H9 (cell line): ENCODE data around the gene ANKRD28. TPM values are rescaled to one million over a fixed set of nuclear protein-coding genes. Genes with fewer than 3 reads are reported as not detected.

Source experiments
- DNase-seq: peaks from one replicate; pipeline ENCODE4 v3.0.0-alpha.2; 2017
- H2AFZ ChIP-seq: one replicate; pipeline ENCODE4 v1.6.1; 2013; ENCODE audit warnings: mild to moderate bottlenecking, low read length, control low read depth, moderate library complexity
- H2AK5ac ChIP-seq: 2 replicates; pipeline ENCODE4 v1.6.1; 2013; ENCODE audit warnings: low read length, control low read depth, mixed read lengths; ENCODE audit not compliant: insufficient read length
- H2BK120ac ChIP-seq: one replicate; pipeline ENCODE4 v1.6.1; 2013; ENCODE audit warnings: low read depth, mild to moderate bottlenecking, low read length, control low read depth, inconsistent platforms; ENCODE audit not compliant: poor library complexity, severe bottlenecking
- H2BK12ac ChIP-seq: 2 replicates; pipeline ENCODE4 v1.6.1; 2013; ENCODE audit warnings: low read length, control low read depth, mixed read lengths, low read depth; ENCODE audit not compliant: insufficient read length
- H2BK15ac ChIP-seq: 2 replicates; pipeline ENCODE4 v1.6.1; 2013; ENCODE audit warnings: low read depth, low read length, control low read depth
- H2BK20ac ChIP-seq: one replicate; pipeline ENCODE4 v1.6.1; 2013; ENCODE audit warnings: low read depth, mild to moderate bottlenecking, low read length, control low read depth, inconsistent platforms; ENCODE audit not compliant: poor library complexity, severe bottlenecking
- H2BK5ac ChIP-seq: 2 replicates; pipeline ENCODE4 v1.6.1; 2013; ENCODE audit warnings: low read length, control low read depth, mixed read lengths; ENCODE audit not compliant: insufficient read length
- H3K14ac ChIP-seq: 2 replicates; pipeline ENCODE4 v1.6.1; 2013; ENCODE audit warnings: low read length, control low read depth; ENCODE audit not compliant: insufficient read depth
- H3K18ac ChIP-seq: 2 replicates; pipeline ENCODE4 v1.6.1; 2013; ENCODE audit warnings: low read depth, mild to moderate bottlenecking, mixed read lengths, low read length, control low read depth; ENCODE audit not compliant: insufficient read length
- H3K23ac ChIP-seq: 2 replicates; pipeline ENCODE4 v1.6.1; 2013; ENCODE audit warnings: low read length, control low read depth, mixed read lengths, low read depth; ENCODE audit not compliant: insufficient read length
- H3K23me2 ChIP-seq: 2 replicates; pipeline ENCODE4 v1.6.1; 2013; ENCODE audit warnings: low read depth, mild to moderate bottlenecking, mixed read lengths, low read length, control low read depth; ENCODE audit not compliant: insufficient read length, poor library complexity, severe bottlenecking
- H3K27ac ChIP-seq: 2 replicates; pipeline ENCODE4 v1.5.1; 2013; ENCODE audit warnings: low read length, control low read depth, mixed read lengths, low read depth; ENCODE audit not compliant: insufficient read length
- H3K27me3 ChIP-seq: 2 replicates; pipeline ENCODE4 v1.6.1; 2013; ENCODE audit warnings: low read length, control low read depth, inconsistent platforms; ENCODE audit not compliant: insufficient read depth
- H3K4ac ChIP-seq: 2 replicates; pipeline ENCODE4 v1.6.1; 2013; ENCODE audit warnings: low read depth, mild to moderate bottlenecking, control low read depth, inconsistent platforms, low read length, moderate library complexity
- H3K4me1 ChIP-seq: 2 replicates; pipeline ENCODE4 v1.6.1; 2013; ENCODE audit warnings: low read length, control low read depth, inconsistent platforms; ENCODE audit not compliant: insufficient read depth
- H3K4me2 ChIP-seq: 2 replicates; pipeline ENCODE4 v1.6.1; 2013; ENCODE audit warnings: low read length, control low read depth, mixed read lengths; ENCODE audit not compliant: insufficient read length, insufficient read depth
- H3K56ac ChIP-seq: 2 replicates; pipeline ENCODE4 v1.6.1; 2013; ENCODE audit warnings: low read depth, mild to moderate bottlenecking, mixed read lengths, low read length, control low read depth; ENCODE audit not compliant: insufficient read length
- H3K79me1 ChIP-seq: 2 replicates; pipeline ENCODE4 v1.6.1; 2013; ENCODE audit warnings: low read depth, mild to moderate bottlenecking, moderate library complexity, low read length, control low read depth, inconsistent platforms; ENCODE audit not compliant: insufficient read depth, poor library complexity, severe bottlenecking
- H3K79me2 ChIP-seq: 2 replicates; pipeline ENCODE4 v1.6.1; 2013; ENCODE audit warnings: low read length, control low read depth, inconsistent platforms; ENCODE audit not compliant: insufficient read depth
- H3K9ac ChIP-seq: 2 replicates; pipeline ENCODE4 v1.6.1; 2013; ENCODE audit warnings: low read length, control low read depth, mixed read lengths; ENCODE audit not compliant: insufficient read length; ENCODE audit errors: extremely low read depth
- H3K9me3 ChIP-seq: one replicate; pipeline ENCODE4 v1.6.1; 2013; ENCODE audit warnings: low read depth, low read length, inconsistent platforms; ENCODE audit not compliant: control insufficient read depth
- H3T11ph ChIP-seq: one replicate; pipeline ENCODE4 v1.6.1; 2013; ENCODE audit warnings: mild to moderate bottlenecking, low read length, control low read depth, inconsistent platforms
- H4K20me1 ChIP-seq: one replicate; pipeline ENCODE4 v1.6.1; 2013; ENCODE audit not compliant: control insufficient read depth, insufficient read length, insufficient read depth
- H4K5ac ChIP-seq: 2 replicates; pipeline ENCODE4 v1.6.1; 2013; ENCODE audit warnings: low read depth, mild to moderate bottlenecking, mixed read lengths, low read length, control low read depth; ENCODE audit not compliant: insufficient read length
- H4K8ac ChIP-seq: replicated peaks from 2 replicates; pipeline ENCODE4 v1.6.1; 2013; ENCODE audit warnings: low read length, control low read depth, mixed read lengths, low read depth; ENCODE audit not compliant: insufficient read length
- H4K91ac ChIP-seq: 2 replicates; pipeline ENCODE4 v1.6.1; 2013; ENCODE audit warnings: low read depth, mild to moderate bottlenecking, moderate library complexity, mixed read lengths, low read length, control low read depth; ENCODE audit not compliant: insufficient read length
- H3K27ac Mint-ChIP-seq, 3 experiments: 2 replicates in 2 of 3; 3 replicates in 1 of 3; pipeline ENCODE4 v1.8.0; 2020 to 2021; ENCODE audit warnings: mixed read lengths in 3 of 3, mild to moderate bottlenecking in 1 of 3, moderate library complexity in 1 of 3
- H3K27me3 Mint-ChIP-seq: 2 replicates; pipeline ENCODE4 v1.8.0; 2021; ENCODE audit warnings: low read depth, mild to moderate bottlenecking, moderate library complexity, mixed read lengths
- H3K36me3 Mint-ChIP-seq, 3 experiments: 2 replicates in 2 of 3; 3 replicates in 1 of 3; pipeline ENCODE4 v1.8.0; 2020 to 2021; ENCODE audit warnings: low read depth in 3 of 3, mixed read lengths in 3 of 3; ENCODE audit not compliant: insufficient read depth in 1 of 3
- H3K4me1 Mint-ChIP-seq, 2 experiments: 2 replicates each; pipeline ENCODE4 v1.8.0; 2020; ENCODE audit warnings: mixed read lengths in 2 of 2
- H3K4me3 Mint-ChIP-seq, 2 experiments: 2 replicates in 1 of 2; 3 replicates in 1 of 2; pipeline ENCODE4 v1.8.0; 2020 to 2021; ENCODE audit warnings: mild to moderate bottlenecking in 2 of 2, mixed read lengths in 2 of 2, moderate library complexity in 1 of 2
- H3K9me3 Mint-ChIP-seq, 2 experiments: 2 replicates in 1 of 2; 3 replicates in 1 of 2; pipeline ENCODE4 v1.8.0; 2020; ENCODE audit warnings: mild to moderate bottlenecking in 2 of 2, mixed read lengths in 2 of 2, moderate library complexity in 1 of 2
- CTCF ChIP-seq: fragments of 200-600 bp; sonication (generic); conservative IDR thresholded peaks from 3 replicates; pipeline ENCODE4 v1.8.0; 2021; ENCODE audit warnings: antibody characterized with exemption, mild to moderate bottlenecking
- WGBS: extraction: QIAGEN DNeasy Blood & Tissue Kit; methylation state at CpG from one replicate; pipeline ENCODE4 v1.1.7; 2013; ENCODE audit warnings: missing lambda C conversion rate, low lambda C conversion rate, mixed read lengths; ENCODE audit not compliant: insufficient read length; ENCODE audit errors: extremely low coverage; 5-methylcytosine and 5-hydroxymethylcytosine counted together
- total RNA-seq: library from RNA; stranded (reverse); gene quantifications from 2 replicates; pipeline ENCODE4 v1.2.1, GENCODE V29; 2021

The ANKRD28 gene
- total RNA-seq, 1 experiment from 2014 or later: 59.0 TPM

GRCh38 chr3:15731024-15731423 lies 66.8 kb downstream of the ANKRD28 start:
- Histone ChIP-seq H4K91ac (no peak overlapping the region), H2BK12ac (no peak overlapping the region), H3K18ac (no peak overlapping the region), H2BK5ac (no peak overlapping the region), H3K4ac (no peak overlapping the region), H3K79me1 (no peaks in the 10 kb centered on the region), H3T11ph (no peak overlapping the region), H3K23me2 (no peaks in the 10 kb centered on the region), H2AK5ac (no peak overlapping the region), H2BK20ac (no peak overlapping the region), H3K4me2 (no peak overlapping the region), H2BK120ac (no peak overlapping the region), H4K20me1 (no peaks in the 10 kb centered on the region), H3K14ac (no peak overlapping the region), H3K79me2 (no peaks in the 10 kb centered on the region), H4K5ac (no peak overlapping the region), H2BK15ac (no peak overlapping the region), H3K56ac (no peak overlapping the region), H3K23ac (no peak overlapping the region), H3K27ac (no peak overlapping the region), H2AFZ (no peak overlapping the region), H3K27me3 (no peaks in the 10 kb centered on the region), H3K9me3 (no peaks in the 10 kb centered on the region), H4K8ac (no peak overlapping the region), H3K4me1 (no peaks in the 10 kb centered on the region), H3K9ac (no peak overlapping the region)
- TF ChIP-seq CTCF: no peak
- no peak overlapping the region for H3K27ac Mint-ChIP-seq
- no peaks in the 10 kb centered on the region for H3K27me3 Mint-ChIP-seq
- no peaks in the 10 kb centered on the region for H3K9me3 Mint-ChIP-seq
- H3K36me3 Mint-ChIP-seq: peaks cover 3 to 25% (median 19%) of the 10 kb centered on the region in 3 experiments
- H3K4me1 Mint-ChIP-seq: peaks cover 6 to 9% of the 10 kb centered on the region in 2 experiments
- WGBS: no CpG with 5 or more reads among the region's 2 CpGs
- no peak for DNase-seq
- no peak overlapping the region for H3K4me3 Mint-ChIP-seq
